GM12878 (cell line): Measurements from ENCODE around the gene HOXD11. TPM values are rescaled to one million over a fixed set of nuclear protein-coding genes. Genes with fewer than 3 reads are reported as not detected.

Source experiments
- ATAC-seq: fragments of 200-7000 bp; cut with Tn5 transposase; 3 replicates; pipeline ENCODE4 v1.9.1; 2020; ENCODE audit warnings: mild to moderate bottlenecking, moderate library complexity
- BruUV-seq: library from RNA; stranded (reverse); fragments of 400-500 nt; replicated peaks from 2 replicates; lab custom pipeline; 2021; lab: Mats Ljungman, UMichigan
- CTCF ChIA-PET: fragments of 300-600 bp; sonication (Branson Sonifier 250); formaldehyde crosslinking; extraction: SDS; loops from one replicate; lab custom pipeline; 2021; ENCODE audit warnings: inconsistent platforms; lab: Yijun Ruan, JAX
- POLR2A ChIA-PET: fragments of 350-600 bp; formaldehyde crosslinking; extraction: SDS; loops from one replicate; lab custom pipeline; 2021; ENCODE audit warnings: inconsistent platforms; lab: Charles Lee
- RAD21 ChIA-PET: fragments of 300-600 bp; sonication (Branson Sonifier 250); formaldehyde crosslinking; loops from one replicate; lab custom pipeline; 2023; ENCODE audit warnings: antibody characterized with exemption; ENCODE audit not compliant: unreplicated experiment; lab: Charles Lee
- SMC1A ChIA-PET: fragments of 300-600 bp; sonication (Branson Sonifier 250); formaldehyde crosslinking; loops from one replicate; lab custom pipeline; 2023; ENCODE audit not compliant: unreplicated experiment, uncharacterized antibody; lab: Charles Lee
- DNase-seq: peaks from one replicate; pipeline ENCODE4 v3.0.0-alpha.2; 2011; ENCODE audit warnings: low read depth, low spot score
- FAIRE-seq: peaks from 3 replicates; lab custom pipeline; 2011; peaks lifted over from hg19 to GRCh38; lab: Jason Lieb, UNC
- H2AFZ ChIP-seq: 2 replicates; pipeline ENCODE4 v1.6.0; 2011; ENCODE audit warnings: low read depth, low read length, control low read depth; ENCODE audit not compliant: control insufficient read depth
- H3K27ac ChIP-seq: 2 replicates; pipeline ENCODE4 v1.5.1; 2011; ENCODE audit warnings: control low read depth; ENCODE audit not compliant: control insufficient read depth, insufficient read depth
- H3K27me3 ChIP-seq, 2 experiments: replicated peaks in 1 of 2; 2 replicates each; pipeline versions ENCODE4 v1.6.0 to v1.6.1; 2011; ENCODE audit warnings: low read length in 1 of 2; ENCODE audit not compliant: control insufficient read depth in 2 of 2, insufficient read depth in 2 of 2
- H3K36me3 ChIP-seq, 2 experiments: 2 replicates each; pipeline ENCODE4 v1.5.1; 2011; ENCODE audit warnings: low read length in 1 of 2; ENCODE audit not compliant: control insufficient read depth in 2 of 2, insufficient read depth in 2 of 2
- H3K4me1 ChIP-seq: 2 replicates; pipeline ENCODE4 v1.6.1; 2011; ENCODE audit warnings: mild to moderate bottlenecking, low read length, moderate library complexity, mixed read lengths; ENCODE audit not compliant: control insufficient read depth, insufficient read depth
- H3K4me2 ChIP-seq: 2 replicates; pipeline ENCODE4 v1.6.0; 2011; ENCODE audit warnings: control low read depth; ENCODE audit not compliant: control insufficient read depth, insufficient read depth
- H3K4me3 ChIP-seq: fragments of 200-600 bp; sonication (generic); 2 replicates; pipeline ENCODE4 v1.5.1; 2016
- H3K79me2 ChIP-seq: 2 replicates; pipeline ENCODE4 v1.6.0; 2011; ENCODE audit warnings: low read length; ENCODE audit not compliant: control insufficient read depth, insufficient read depth
- H3K9ac ChIP-seq: 2 replicates; pipeline ENCODE4 v1.8.0; 2011; ENCODE audit warnings: low read length, control low read depth, mixed read lengths; ENCODE audit not compliant: control insufficient read depth, insufficient read depth
- H3K9me3 ChIP-seq: replicated peaks from 3 replicates; pipeline ENCODE4 v1.5.1; 2011; ENCODE audit warnings: mild to moderate bottlenecking, low read length; ENCODE audit not compliant: control insufficient read depth, insufficient read depth
- H4K20me1 ChIP-seq: 2 replicates; pipeline ENCODE4 v1.6.0; 2011; ENCODE audit not compliant: control insufficient read depth, insufficient read depth
- FOXK2 ChIP-seq: fragments of 450-650 bp; IDR thresholded peaks from 2 replicates; pipeline ENCODE4 v1.6.1; 2017; ENCODE audit warnings: mild to moderate bottlenecking, moderate library complexity
- IRF3 ChIP-seq: fragments of 450-650 bp; IDR thresholded peaks from 2 replicates; pipeline ENCODE4 v1.6.1; 2014; ENCODE audit warnings: mild to moderate bottlenecking
- MLLT1 ChIP-seq: fragments of 450-650 bp; IDR thresholded peaks from 2 replicates; pipeline ENCODE4 v1.6.1; 2016; ENCODE audit warnings: mild to moderate bottlenecking
- NBN ChIP-seq: fragments of 450-650 bp; IDR thresholded peaks from 2 replicates; pipeline ENCODE4 v1.6.1; 2016
- REST ChIP-seq: IDR thresholded peaks from 2 replicates; pipeline ENCODE4 v1.6.1; 2012; ENCODE audit warnings: mild to moderate bottlenecking, low read depth, low read length
- RFX5 ChIP-seq: IDR thresholded peaks from 2 replicates; pipeline ENCODE4 v1.6.1; 2011; ENCODE audit warnings: low read depth, low read length, improper control_type of control experiment
- SMC3 ChIP-seq: IDR thresholded peaks from 2 replicates; pipeline ENCODE4 v1.6.1; 2011; ENCODE audit warnings: low read length, improper control_type of control experiment, borderline replicate concordance
- SUZ12 ChIP-seq: fragments of 200-600 bp; sonication (generic); IDR thresholded peaks from one replicate; pipeline ENCODE4 v1.6.1; 2018; ENCODE audit warnings: antibody characterized with exemption, mild to moderate bottlenecking; ENCODE audit not compliant: unreplicated experiment
- WRNIP1 ChIP-seq: IDR thresholded peaks from 2 replicates; pipeline ENCODE4 v1.6.1; 2011; ENCODE audit warnings: low read depth, low read length, improper control_type of control experiment, borderline replicate concordance
- YBX1 ChIP-seq: fragments of 450-650 bp; IDR thresholded peaks from 2 replicates; pipeline ENCODE4 v1.6.1; 2016; ENCODE audit warnings: antibody characterized with exemption
- ZNF274 ChIP-seq: IDR thresholded peaks from one replicate; pipeline ENCODE4 v1.8.0; 2011; ENCODE audit not compliant: insufficient read length, insufficient read depth
- WGBS: methylation state at CpG from one replicate; pipeline ENCODE4 v1.1.6; 2016; ENCODE audit warnings: low lambda C conversion rate; ENCODE audit not compliant: insufficient replicate concordance, insufficient coverage; ENCODE audit errors: missing lambda C conversion rate; 5-methylcytosine and 5-hydroxymethylcytosine counted together
- in situ Hi-C: fragments of 300-500 bp; cut with MboI; formaldehyde crosslinking; loops from 9 replicates; pipeline ENCODE4 v1.14.3; 2018; ENCODE audit warnings: mixed read lengths
- intact Hi-C: fragments of 100-400 bp; cut with micrococcal nuclease; formaldehyde crosslinking; loops from one replicate; pipeline ENCODE4 v1.14.2; 2022; ENCODE audit not compliant: unreplicated experiment
- polyA plus RNA-seq, 11 experiments: library from polyadenylated mRNA; depleted of rRNA in 4 of 11; unstranded in 6 of 11; stranded (reverse) in 5 of 11; fragments of >200 nt; fragmentation: Nextera tagmentation in 4 of 11; fragmentation: Illumina TruSeq in 1 of 11; extraction: Ambion mirVana in 4 of 11; extraction: Trizol in 1 of 11; gene quantifications; 1 replicate in 1 of 11; 2 replicates in 10 of 11; pipeline versions ENCODE4 v1.2.1 to v1.2.3, GENCODE V29; 2011 to 2016; ENCODE audit warnings: inconsistent platforms in 2 of 11, missing spikeins in 2 of 11, low read depth in 1 of 11
- total RNA-seq, 4 experiments: library from RNA; depleted of rRNA in 3 of 4; stranded (reverse); fragments of >200 nt in 3 of 4; fragmentation: Illumina TruSeq in 1 of 4; extraction: Trizol in 1 of 4; gene quantifications; 2 replicates each; pipeline versions ENCODE4 v1.2.1 to v1.2.3, GENCODE V29; 2013 to 2021

HOXD11 gene
- total and polyA plus RNA-seq, 10 of the 15 experiments (the other 5 are each of a cell fraction or from before 2014, with no cell fraction given), result not detected

GRCh38 chr2:176082824-176083751 lies 24.0 kb upstream of the HOXD11 start (continued):
- TF ChIP-seq RFX5, result no peak

- CTCF ChIA-PET, result interaction anchor here (2.5 kb wide), 1 partner anchor 12 kb away, joined by 6 read pairs; no protein-coding TSS in a partner anchor
- WGBS, result 54% methylated on average over 27 of the region's 27 CpGs
- in situ Hi-C loops, result no loop called here
- no peak for DNase-seq
- FAIRE-seq, result no peak
- H3K27ac ChIP-seq, result no peak within 1 kb of the TSS
- ATAC-seq, result no peak
- H3K4me1 ChIP-seq, result no peaks in the 10 kb centered on the region
- H4K20me1 ChIP-seq, result no peaks in the 10 kb centered on the region
- POLR2A ChIA-PET, result no interaction called here
- peaks cover 5 to 23% of the 10 kb centered on the region in 2 experiments for H3K27me3 ChIP-seq
- H3K4me3 ChIP-seq, result no peak within 1 kb of the TSS
- no peaks in the 10 kb centered on the region for H3K36me3 ChIP-seq
- H3K9ac ChIP-seq, result no peak within 1 kb of the TSS
- H3K79me2 ChIP-seq, result no peaks in the 10 kb centered on the region
- H3K4me2 ChIP-seq, result no peak within 1 kb of the TSS
- TF ChIP-seq REST (no peak), YBX1 (no peak), SUZ12 (no peak), IRF3 (no peak), WRNIP1 (no peak), NBN (no peak), MLLT1 (no peak), SMC3 (no peak), FOXK2 (no peak), ZNF274 (no peak)
- TF ChIP-seq, all 136 proteins: peak for 0
- intact Hi-C loops, result loop anchor here (10.0 kb wide), 1 partner anchor 199 kb away; no protein-coding TSS in a partner anchor
- BruUV-seq, result no TSS peak
- Histone ChIP-seq H3K9me3 (peaks cover 20% of the 10 kb centered on the region; the same call in 2 of the 3 replicates), H2AFZ (no peak within 1 kb of the TSS)
- ChIA-PET RAD21 (no interaction called here), SMC1A (interaction anchor here (1.6 kb wide), 1 partner anchor 394 kb away, joined by 3 read pairs; no protein-coding TSS in a partner anchor)
Measured at GRCh38 chr2:176083796-176084261, 23.3 kb upstream of the HOXD11 start, which contains the start of gene EVX2. Gene EVX2, minus strand, starts transcription at chr2:176083962. Its CDS starts 186 bp downstream, at chr2:176083776.
